Left hindlimb (tissue), 1 donor: ENCODE measurements around the gene RAB18.
"Not testable (repeated sequence)": the region's sequence is repeated elsewhere in the genome, so short reads cannot be mapped to it uniquely, and the experiment has no call there.

Source experiments
- DNase-seq: peaks from one replicate; pipeline ENCODE4 v3.0.0-alpha.2; 2018

Gene RAB18

GRCh38 chr10:27550823-27551222, 46.7 kb downstream of the RAB18 start:
- no peak for DNase-seq

GRCh38 chr10:27558612-27559020, 54.5 kb downstream of the RAB18 start:
- DNase-seq, result peak; percentile 56

GRCh38 chr10:27561334-27561733, 57.2 kb downstream of the RAB18 start:
- no peak for DNase-seq

GRCh38 chr10:27564398-27564797, 60.3 kb downstream of the RAB18 start:
- no peak for DNase-seq

- DNase-seq, result no peak
Observed at GRCh38 chr10:27564880-27565279, 60.8 kb downstream of the RAB18 start.

- DNase-seq, result no peak
Observed at GRCh38 chr10:27568196-27569175, 64.4 kb downstream of the RAB18 start.

GRCh38 chr10:27569946-27570345, 65.8 kb downstream of the RAB18 start:
- no peak for DNase-seq

GRCh38 chr10:27577038-27577437, 72.9 kb downstream of the RAB18 start:
- DNase-seq, result not testable (repeated sequence)

- DNase-seq, result no peak
Observed at GRCh38 chr10:27578316-27578715, 74.2 kb downstream of the RAB18 start.

GRCh38 chr10:27581225-27581624, 77.1 kb downstream of the RAB18 start:
- DNase-seq, result no peak

- no peak for DNase-seq
Observed at GRCh38 chr10:27584302-27584701, 80.2 kb downstream of the RAB18 start.
